KOPT-K1 (cell line): ENCODE results near the gene IKZF1.
"Not testable (repeated sequence)": the region's sequence is repeated elsewhere in the genome, so short reads cannot be mapped to it uniquely, and the experiment has no call there.

Experiments
- H3K27ac ChIP-seq: fragments of 200-600 bp; sonication (generic); 2 replicates; pipeline ENCODE4 v1.5.1; 2016; ENCODE audit warnings: antibody characterized with exemption, mild to moderate bottlenecking, low read depth, low read length; ENCODE audit not compliant: poor library complexity, severe bottlenecking
- H3K36me3 ChIP-seq: fragments of 200-600 bp; sonication (generic); 2 replicates; pipeline ENCODE4 v1.5.1; 2017; ENCODE audit warnings: antibody characterized with exemption, mild to moderate bottlenecking, low read length, moderate library complexity; ENCODE audit not compliant: insufficient read depth
- H3K9me3 ChIP-seq: fragments of 200-600 bp; sonication (generic); 2 replicates; pipeline ENCODE4 v1.5.1; 2017; ENCODE audit warnings: antibody characterized with exemption, low read length, mild to moderate bottlenecking; ENCODE audit not compliant: insufficient read depth, poor library complexity, severe bottlenecking

Gene IKZF1

GRCh38 chr7:50332241-50333165 is 28.0 kb downstream of the IKZF1 start:
- H3K27ac ChIP-seq = peak overlapping the region; percentile 98
- H3K36me3 ChIP-seq = peaks cover 57% of the 10 kb centered on the region

GRCh38 chr7:50333221-50333651 is 28.7 kb downstream of the IKZF1 start:
- Histone ChIP-seq H3K9me3 (no peaks in the 10 kb centered on the region), H3K36me3 (peaks cover 52% of the 10 kb centered on the region), H3K27ac (peak overlapping the region; percentile 98)

More at GRCh38 chr7:50332241-50333165, 28.0 kb downstream of the IKZF1 start:
- H3K9me3 ChIP-seq = no peaks in the 10 kb centered on the region

- Histone ChIP-seq H3K9me3 (no peaks in the 10 kb centered on the region), H3K27ac (peak overlapping the region; percentile 98), H3K36me3 (peaks cover 40% of the 10 kb centered on the region)
Measured at GRCh38 chr7:50334341-50334994, 30.0 kb downstream of the IKZF1 start.

- no peaks in the 10 kb centered on the region for H3K9me3 ChIP-seq
- peak overlapping the region; percentile 98 for H3K27ac ChIP-seq
- peaks cover 32% of the 10 kb centered on the region for H3K36me3 ChIP-seq
Measured at GRCh38 chr7:50335230-50335794, 30.8 kb downstream of the IKZF1 start.

- peaks cover 24% of the 10 kb centered on the region for H3K36me3 ChIP-seq
- peak overlapping the region; percentile 98 for H3K27ac ChIP-seq
- H3K9me3 ChIP-seq = no peaks in the 10 kb centered on the region
Measured at GRCh38 chr7:50335795-50336754, 31.6 kb downstream of the IKZF1 start.

- Histone ChIP-seq H3K9me3 (no peaks in the 10 kb centered on the region), H3K27ac (peak overlapping the region; percentile 98), H3K36me3 (peaks cover 23% of the 10 kb centered on the region; the same call in 1 of the 2 replicates)
Measured at GRCh38 chr7:50336894-50337703, 32.6 kb downstream of the IKZF1 start.

- Histone ChIP-seq H3K27ac (peak overlapping the region; percentile 98), H3K36me3 (peaks cover 25% of the 10 kb centered on the region)
- H3K9me3 ChIP-seq = not testable (repeated sequence)
Measured at GRCh38 chr7:50339472-50339871, 35.0 kb downstream of the IKZF1 start.

- Histone ChIP-seq H3K9me3 (no peaks in the 10 kb centered on the region), H3K36me3 (peaks cover 25% of the 10 kb centered on the region), H3K27ac (peak overlapping the region; percentile 98)
Measured at GRCh38 chr7:50339990-50340500, 35.5 kb downstream of the IKZF1 start.

- peak overlapping the region; percentile 98 for H3K27ac ChIP-seq
- no peaks in the 10 kb centered on the region for H3K9me3 ChIP-seq
- H3K36me3 ChIP-seq = peaks cover 42% of the 10 kb centered on the region
Measured at GRCh38 chr7:50341724-50342123, 37.2 kb downstream of the IKZF1 start.

- Histone ChIP-seq H3K9me3 (no peaks in the 10 kb centered on the region), H3K27ac (peak overlapping the region; percentile 98), H3K36me3 (peaks cover 45% of the 10 kb centered on the region)
Measured at GRCh38 chr7:50342616-50343114, 38.1 kb downstream of the IKZF1 start.

GRCh38 chr7:50346545-50347497 is 42.3 kb downstream of the IKZF1 start:
- Histone ChIP-seq H3K9me3 (no peaks in the 10 kb centered on the region), H3K27ac (peak overlapping the region; percentile 98), H3K36me3 (peaks cover 75% of the 10 kb centered on the region)

GRCh38 chr7:50347693-50348092 is 43.2 kb downstream of the IKZF1 start:
- Histone ChIP-seq H3K36me3 (peaks cover 80% of the 10 kb centered on the region), H3K27ac (peak overlapping the region; percentile 98), H3K9me3 (no peaks in the 10 kb centered on the region)
